Measurements from ENCODE around the gene KRTAP26-1.

KRTAP26-1 gene

DNA sequence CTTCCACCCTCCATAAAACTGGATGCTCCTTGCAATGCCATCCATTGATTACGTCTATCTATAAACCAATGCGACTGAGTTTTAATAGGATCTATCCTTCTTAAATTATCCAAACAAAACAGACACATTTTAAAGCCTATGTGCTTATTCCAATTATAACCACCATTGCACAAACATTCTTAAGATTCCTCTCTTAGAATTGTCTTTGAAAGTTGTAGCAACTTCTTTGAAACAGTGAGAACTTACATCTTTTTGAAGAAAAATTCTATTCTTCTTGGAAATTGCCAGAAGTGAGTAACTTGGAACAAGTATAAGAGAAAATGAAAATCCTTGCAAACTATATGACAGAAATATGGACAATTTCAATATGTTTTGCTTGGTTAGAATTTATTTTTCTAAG, at the start of gene KRTAP26-1:
Gene KRTAP26-1 (minus strand): TSS at position 101 of the 400 bp plus-strand sequence. CDS start 280 bp downstream, outside the sequence.
- no peak for TF ChIP-seq CTCF (IDR thresholded peaks at IDR 0.05; ENCODE audit: low read length, missing control alignments)
- H3K4me3 ChIP-seq (replicated peaks; ENCODE audit: low read depth, low read length), result no peak within 1 kb of the TSS
- DNase-seq (ENCODE audit: low read depth), result no peak

- no peak for DNase-seq (ENCODE audit: low read depth)
- no peak overlapping the region for H3K4me3 ChIP-seq (replicated peaks; ENCODE audit: low read depth, low read length)
- TF ChIP-seq CTCF (IDR thresholded peaks at IDR 0.05; ENCODE audit: low read length, missing control alignments), result no peak
Observed at GRCh38 chr21:30355906-30356305, 35.8 kb upstream of the KRTAP26-1 start.

DNA sequence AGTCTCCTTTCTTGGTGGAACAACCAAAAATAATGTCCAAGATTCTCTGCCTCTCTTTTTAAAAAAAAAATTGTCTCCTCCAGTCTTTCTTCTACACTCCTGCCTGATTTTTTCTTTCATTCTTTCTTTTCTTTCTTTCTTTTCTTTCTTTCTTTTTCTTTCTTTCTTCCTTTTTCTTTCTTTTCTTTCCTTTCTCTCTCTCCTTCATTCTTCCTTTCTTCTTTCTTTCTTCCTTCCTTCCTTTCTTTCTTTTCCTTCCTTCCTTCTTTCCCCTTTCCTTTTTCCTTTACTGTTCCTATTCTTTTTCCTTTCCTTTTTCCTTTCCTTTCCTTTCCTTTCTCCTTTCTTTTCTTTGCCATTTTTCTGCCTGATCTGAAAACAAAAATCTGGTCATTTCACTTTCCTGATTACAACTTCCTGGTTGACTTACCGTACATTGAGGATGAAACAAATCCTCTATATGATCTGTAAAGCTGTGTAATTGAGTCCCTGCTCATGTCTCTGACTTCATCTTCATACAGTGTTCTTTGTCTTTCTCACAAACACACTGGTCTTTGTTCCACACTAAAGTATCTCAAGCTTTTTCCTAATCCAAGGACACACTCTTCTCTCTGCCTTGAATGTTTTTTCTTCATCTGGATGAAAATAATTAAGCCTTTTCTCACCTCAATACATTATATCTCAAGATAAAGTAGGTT, 34.3 kb upstream of the KRTAP26-1 start:
- no peak overlapping the region for H3K4me3 ChIP-seq (replicated peaks; ENCODE audit: low read depth, low read length)
- TF ChIP-seq CTCF (IDR thresholded peaks at IDR 0.05; ENCODE audit: low read length, missing control alignments), result no peak
- DNase-seq (ENCODE audit: low read depth), result no peak

- DNase-seq (ENCODE audit: low read depth), result no peak
- no peak for TF ChIP-seq CTCF (IDR thresholded peaks at IDR 0.05; ENCODE audit: low read length, missing control alignments)
- H3K4me3 ChIP-seq (replicated peaks; ENCODE audit: low read depth, low read length), result no peak overlapping the region
Observed at GRCh38 chr21:30351534-30351933, 31.4 kb upstream of the KRTAP26-1 start.

DNA sequence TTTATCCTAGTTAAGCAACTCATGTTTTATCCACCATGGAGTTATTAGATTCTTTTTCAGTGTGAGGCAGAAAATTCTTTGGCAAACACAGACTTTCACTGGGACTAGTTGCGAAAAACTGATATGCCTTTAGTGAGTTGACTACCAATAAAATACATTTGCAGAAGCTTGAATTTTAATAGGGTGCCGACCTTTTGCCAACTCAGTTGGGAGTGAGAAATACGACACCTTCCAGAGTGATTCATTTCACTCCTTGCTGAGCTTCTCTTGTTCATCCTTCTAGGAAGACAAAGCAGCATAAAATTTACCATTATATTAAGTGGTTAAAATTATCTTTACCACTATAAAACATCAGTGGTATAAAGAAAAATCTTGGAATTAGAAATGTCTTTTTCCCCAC, 29.5 kb upstream of the KRTAP26-1 start:
- no peak overlapping the region for H3K4me3 ChIP-seq (replicated peaks; ENCODE audit: low read depth, low read length)
- DNase-seq (ENCODE audit: low read depth), result no peak
- no peak for TF ChIP-seq CTCF (IDR thresholded peaks at IDR 0.05; ENCODE audit: low read length, missing control alignments)

- DNase-seq (ENCODE audit: low read depth), result no peak
- no peak for TF ChIP-seq CTCF (IDR thresholded peaks at IDR 0.05; ENCODE audit: low read length, missing control alignments)
- no peak within 1 kb of the TSS for H3K4me3 ChIP-seq (replicated peaks; ENCODE audit: low read depth, low read length)
Observed at GRCh38 chr21:30348506-30348905, 28.4 kb upstream of the KRTAP26-1 start, which contains the start of gene KRTAP23-1. Gene KRTAP23-1 (minus strand): TSS chr21:30348606. CDS start chr21:30348606, 0 bp downstream.

DNA sequence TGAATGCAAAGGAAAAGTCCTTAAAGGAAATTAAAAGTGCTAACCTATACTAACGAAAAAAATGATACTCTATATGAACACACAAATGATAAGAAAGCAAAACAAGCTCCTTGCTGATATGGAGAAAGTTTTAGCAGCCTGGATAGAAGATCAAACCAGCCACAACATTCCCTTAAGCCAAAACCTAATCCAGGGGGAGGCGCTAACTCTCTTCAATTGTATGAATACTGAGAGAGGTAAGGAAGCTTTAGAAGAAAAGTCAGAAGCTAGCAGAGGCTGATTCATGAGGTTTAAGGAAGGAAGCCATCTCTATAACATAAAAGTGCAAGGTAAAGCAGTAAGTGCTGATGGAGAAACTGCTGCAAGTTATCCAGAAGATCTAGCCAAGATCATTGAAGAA, 24.9 kb upstream of the KRTAP26-1 start:
- no peak for DNase-seq (ENCODE audit: low read depth)
- no peak for TF ChIP-seq CTCF (IDR thresholded peaks at IDR 0.05; ENCODE audit: low read length, missing control alignments)
- H3K4me3 ChIP-seq (replicated peaks; ENCODE audit: low read depth, low read length), result no peak overlapping the region

Measured in fibroblast of pulmonary artery (primary cell).